K562 (cell line): ENCODE results near the gene CENPT. TPM values are rescaled to one million over a fixed set of nuclear protein-coding genes. Genes with fewer than 3 reads are reported as not detected.
A peak's percentile ranks its signal among the peaks of the same experiment; 100 is the strongest.

Experiments used
- ATAC-seq: fragments of 200-7000 bp; cut with Tn5 transposase; 3 replicates; pipeline ENCODE4 v1.9.1; 2020; ENCODE audit warnings: moderate library complexity
- BruUV-seq: library from RNA; stranded (reverse); fragments of 400-500 nt; replicated peaks from 2 replicates; lab custom pipeline; 2021; lab: Mats Ljungman, UMichigan
- CTCF ChIA-PET: fragments of 300-600 bp; formaldehyde crosslinking; extraction: SDS; loops from one replicate; lab custom pipeline; 2021; ENCODE audit warnings: low intra/inter-chr PET ratio; lab: Yijun Ruan, JAX
- POLR2A ChIA-PET: fragments of 300-600, 350-650 bp; sonication (Branson Sonifier 250); formaldehyde crosslinking; extraction: SDS; loops from one replicate; lab custom pipeline; 2021; ENCODE audit warnings: antibody characterized with exemption, inconsistent platforms; lab: Yijun Ruan, JAX
- DNase-seq, 4 experiments: peaks; one replicate each; pipeline versions ENCODE4 v3.0.0 to v3.0.0-alpha.2; 2011 to 2018; ENCODE audit warnings: low spot score in 3 of 4, mixed read lengths in 3 of 4; ENCODE audit errors: extremely low read depth in 1 of 4
- FAIRE-seq: peaks from 2 replicates; lab custom pipeline; 2011; peaks lifted over from hg19 to GRCh38; lab: Jason Lieb, UNC
- H2AFZ ChIP-seq: 2 replicates; pipeline ENCODE4 v1.6.0; 2011; ENCODE audit warnings: low read depth, low read length, control low read depth, inconsistent platforms
- H3K27ac ChIP-seq: fragments of 200-600 bp; 3 replicates; pipeline ENCODE4 v1.8.0; 2011; ENCODE audit warnings: low read depth, mild to moderate bottlenecking, control low read depth, inconsistent platforms, low read length, moderate library complexity, mixed read lengths; ENCODE audit errors: extremely low read depth
- H3K27me3 ChIP-seq, 2 experiments: fragments of 300-600 bp in 1 of 2; 2 replicates in 1 of 2; 3 replicates in 1 of 2; pipeline versions ENCODE4 v1.6.0 to v1.8.0; 2011; ENCODE audit warnings: inconsistent platforms in 2 of 2, low read length in 2 of 2, mild to moderate bottlenecking in 1 of 2, mixed read lengths in 1 of 2, moderate library complexity in 1 of 2; ENCODE audit not compliant: control insufficient read depth in 2 of 2, insufficient read depth in 2 of 2
- H3K36me3 ChIP-seq: fragments of 300-600 bp; 3 replicates; pipeline ENCODE4 v1.8.0; 2011; ENCODE audit warnings: mild to moderate bottlenecking, low read length, inconsistent platforms; ENCODE audit not compliant: control insufficient read depth, insufficient read depth
- H3K4me1 ChIP-seq, 2 experiments: fragments of 200-600 bp in 1 of 2; replicated peaks in 1 of 2; 2 replicates in 1 of 2; 3 replicates in 1 of 2; pipeline versions ENCODE4 v1.5.1 to v1.8.0; 2011; ENCODE audit warnings: inconsistent platforms in 2 of 2, low read length in 2 of 2, mild to moderate bottlenecking in 1 of 2, mixed read lengths in 1 of 2, moderate library complexity in 1 of 2; ENCODE audit not compliant: control insufficient read depth in 2 of 2, insufficient read depth in 2 of 2
- H3K4me2 ChIP-seq: 2 replicates; pipeline ENCODE4 v1.6.1; 2011; ENCODE audit warnings: low read length, control low read depth, inconsistent platforms, mixed read lengths; ENCODE audit not compliant: insufficient read depth
- H3K4me3 ChIP-seq: fragments of 200-600 bp; sonication (generic), shearing (Covaris generic); 2 replicates; pipeline ENCODE4 v1.5.1; 2016; ENCODE audit warnings: control low read depth, inconsistent platforms
- H3K79me2 ChIP-seq: fragments of 200-600 bp; 3 replicates; pipeline ENCODE4 v1.8.0; 2011; ENCODE audit warnings: low read length, inconsistent platforms; ENCODE audit not compliant: control insufficient read depth, insufficient read depth
- H3K9ac ChIP-seq, 2 experiments: 2 replicates each; pipeline versions ENCODE4 v1.6.0 to v1.6.1; 2011; ENCODE audit warnings: low read depth in 2 of 2, low read length in 2 of 2, control low read depth in 1 of 2, inconsistent platforms in 1 of 2, mild to moderate bottlenecking in 1 of 2, mixed read lengths in 1 of 2; ENCODE audit not compliant: insufficient read depth in 1 of 2
- H3K9me1 ChIP-seq: one replicate; pipeline ENCODE4 v1.6.0; 2011; ENCODE audit warnings: inconsistent platforms, mild to moderate bottlenecking, low read length, moderate library complexity; ENCODE audit not compliant: control insufficient read depth, insufficient read depth
- H3K9me3 ChIP-seq: replicated peaks from 2 replicates; pipeline ENCODE4 v1.5.1; 2011; ENCODE audit warnings: low read depth, low read length, inconsistent platforms; ENCODE audit not compliant: control insufficient read depth, insufficient read depth
- H4K20me1 ChIP-seq: replicated peaks from 2 replicates; pipeline ENCODE4 v1.6.1; 2011; ENCODE audit warnings: low read length, inconsistent platforms, mixed read lengths; ENCODE audit not compliant: control insufficient read depth, insufficient read depth
- ATF1 ChIP-seq, 2 experiments: fragments of 450-650 bp in 1 of 2; IDR thresholded peaks; 2 replicates each; pipeline ENCODE4 v1.6.1; 2016; ENCODE audit warnings: missing compliant biosample characterization in 1 of 2, missing genetic modification characterization in 1 of 2
- CBX3 ChIP-seq, 2 experiments: IDR thresholded peaks; 1 replicate in 1 of 2; 2 replicates in 1 of 2; pipeline ENCODE4 v1.6.1; 2012; ENCODE audit warnings: inconsistent platforms in 2 of 2, low read length in 2 of 2, borderline replicate concordance in 1 of 2, control low read depth in 1 of 2
- CHAMP1 ChIP-seq: fragments of 450-650 bp; IDR thresholded peaks from 2 replicates; pipeline ENCODE4 v1.6.1; 2016; ENCODE audit warnings: mild to moderate bottlenecking
- KHSRP ChIP-seq: fragments of 450-650 bp; IDR thresholded peaks from 2 replicates; pipeline ENCODE4 v1.6.1; 2017
- MAZ ChIP-seq, 2 experiments: fragments of 450-650 bp in 1 of 2; sonication (generic) in 1 of 2; formaldehyde crosslinking; IDR thresholded peaks in 1 of 2; conservative IDR thresholded peaks in 1 of 2; 2 replicates each; pipeline versions ENCODE4 v1.4.0 to v1.5.0; 2020; ENCODE audit warnings: mild to moderate bottlenecking in 1 of 2, missing genetic modification reagents in 1 of 2
- NFE2L1 ChIP-seq: fragments of 450-650 bp; IDR thresholded peaks from 2 replicates; pipeline ENCODE4 v1.6.1; 2016; ENCODE audit warnings: missing genetic modification characterization, low read depth, mild to moderate bottlenecking, missing compliant biosample characterization, moderate library complexity, borderline replicate concordance
- NUFIP1 ChIP-seq: fragments of 450-650 bp; IDR thresholded peaks from 2 replicates; pipeline ENCODE4 v1.6.1; 2018; ENCODE audit not compliant: partially characterized antibody
- TOE1 ChIP-seq, 2 experiments: fragments of 450-650 bp in 1 of 2; sonication (generic) in 1 of 2; formaldehyde crosslinking in 1 of 2; IDR thresholded peaks; 2 replicates each; pipeline versions ENCODE4 v1.7.1 to v1.8.0; 2016 to 2022; ENCODE audit warnings: borderline replicate concordance in 2 of 2, mild to moderate bottlenecking in 2 of 2, antibody characterized with exemption in 1 of 2, inconsistent platforms in 1 of 2, low read depth in 1 of 2, missing genetic modification reagents in 1 of 2, moderate library complexity in 1 of 2
- ZBTB11 ChIP-seq, 3 experiments: fragments of 200-800 bp in 1 of 3; fragments of 250-450 bp in 1 of 3; fragments of 450-650 bp in 1 of 3; sonication (Bioruptor Pico) in 1 of 3; sonication (Bioruptor generic) in 1 of 3; formaldehyde crosslinking in 1 of 3; IDR thresholded peaks; 2 replicates each; pipeline versions ENCODE4 v1.6.1 to v1.8.0; 2016 to 2022; ENCODE audit warnings: mild to moderate bottlenecking in 2 of 3, missing genetic modification characterization in 2 of 3, missing compliant biosample characterization in 1 of 3, moderate library complexity in 1 of 3
- ZBTB8A ChIP-seq: fragments of 450-650 bp; IDR thresholded peaks from 2 replicates; pipeline ENCODE4 v1.6.1; 2018; ENCODE audit warnings: mild to moderate bottlenecking, moderate library complexity; ENCODE audit not compliant: partially characterized antibody
- ZNF639 ChIP-seq, 2 experiments: fragments of 200-800 bp in 1 of 2; sonication (Bioruptor generic) in 1 of 2; sonication (generic) in 1 of 2; formaldehyde crosslinking in 1 of 2; IDR thresholded peaks in 1 of 2; conservative IDR thresholded peaks in 1 of 2; 2 replicates each; pipeline versions ENCODE4 v1.5.0 to v1.6.1; 2016 to 2020; ENCODE audit warnings: missing compliant biosample characterization in 1 of 2, missing genetic modification characterization in 1 of 2, missing genetic modification reagents in 1 of 2
- WGBS: fragments of 100-300 bp; shearing (Covaris generic); methylation state at CpG from one replicate; pipeline ENCODE4 v1.1.6; 2016; ENCODE audit warnings: low coverage, mixed read lengths; ENCODE audit not compliant: insufficient coverage; ENCODE audit errors: missing lambda C conversion rate; 5-methylcytosine and 5-hydroxymethylcytosine counted together
- in situ Hi-C: fragments of 300-500 bp; cut with MboI; formaldehyde crosslinking; loops from 4 replicates; pipeline ENCODE4 v1.15.0; 2018; ENCODE audit warnings: inconsistent platforms, mixed read lengths
- intact Hi-C: fragments of 100-400 bp; cut with micrococcal nuclease; formaldehyde crosslinking; loops from 2 replicates; pipeline ENCODE4 v1.14.2; 2022
- polyA plus RNA-seq, 8 experiments: library from polyadenylated mRNA; depleted of rRNA in 4 of 8; stranded (reverse) in 5 of 8; unstranded in 3 of 8; fragments of >200 nt; fragmentation: Nextera tagmentation in 2 of 8; fragmentation: Illumina TruSeq in 1 of 8; extraction: Ambion mirVana in 2 of 8; extraction: Trizol in 1 of 8; gene quantifications; 2 replicates each; pipeline versions ENCODE4 v1.2.1 to v1.2.3, GENCODE V29; 2011 to 2014; ENCODE audit warnings: inconsistent platforms in 1 of 8, missing spikeins in 1 of 8
- total RNA-seq, 7 experiments: library from RNA; depleted of rRNA in 6 of 7; stranded (reverse); fragments of >200 nt in 6 of 7; fragmentation: Illumina TruSeq in 2 of 7; extraction: Trizol in 2 of 7; gene quantifications; 2 replicates each; pipeline versions ENCODE4 v1.2.1 to v1.2.3, GENCODE V29; 2011 to 2021; ENCODE audit warnings: low replicate concordance in 1 of 7

Gene CENPT
- total and polyA plus RNA-seq, 9 of the 15 experiments (the other 6 are each of a cell fraction or from before 2014, with no cell fraction given), result 3.6 to 94.2 (median 44.1) TPM

- WGBS, result 96% methylated on average over 2 of the region's 2 CpGs
- Histone ChIP-seq H3K9me3 (no peaks in the 10 kb centered on the region), H2AFZ (no peak overlapping the region), H4K20me1 (peaks cover 26% of the 10 kb centered on the region), H3K4me2 (no peak overlapping the region), H3K79me2 (peaks cover 47% of the 10 kb centered on the region), H3K9me1 (no peaks in the 10 kb centered on the region), H3K9ac (no peak overlapping the region), H3K4me1 (peaks cover 10% of the 10 kb centered on the region in 2 experiments; a peak in 4 of 5 replicates), H3K27ac (no peak overlapping the region), H3K4me3 (no peak overlapping the region), H3K36me3 (peaks cover 88% of the 10 kb centered on the region; the same call in 2 of the 3 replicates), H3K27me3 (no peaks in the 10 kb centered on the region)
- peak; percentile 75 for ATAC-seq
- intact Hi-C loops (loop anchor here (1.0 kb wide), 1 partner anchor 49 kb away; no protein-coding TSS in a partner anchor), in situ Hi-C loops (no loop called here)
- POLR2A ChIA-PET, result interaction anchor here (0.6 to 1.2 kb wide), 5 partner anchors 9 to 597 kb away, joined by 3 read pairs; no protein-coding TSS in a partner anchor
- no TSS peak for BruUV-seq
- CTCF ChIA-PET, result interaction anchor here (0.6 to 1.7 kb wide), 3 partner anchors 24 to 193 kb away, joined by 3 to 13 read pairs (median 4); no protein-coding TSS in a partner anchor
- no peak for FAIRE-seq
- DNase-seq, result peak in 2 of 4 experiments; percentile 33 to 42
- no peak for TF ChIP-seq CHAMP1
- no peak for TF ChIP-seq KHSRP
- TF ChIP-seq NFE2L1 (tag), result no peak
- TF ChIP-seq ATF1 (CRISPR knock-in tag; IDR thresholded peaks at IDR 0.05), result no peak
- TF ChIP-seq ATF1 (tag; IDR thresholded peaks at IDR 0.05), result no peak
- TF ChIP-seq CBX3 (IDR thresholded peaks at IDR 0.05; ENCODE audit: borderline replicate concordance in 1 of 2, low read length in 2 of 2), result no peak
- no peak for TF ChIP-seq ZBTB11 (CRISPR knock-in tag; IDR thresholded peaks at IDR 0.05)
- TF ChIP-seq ZNF639 (CRISPR knock-in tag; conservative IDR thresholded peaks at IDR 0.05 in 1 of 2, IDR thresholded peaks at IDR 0.05 in 1 of 2), result no peak
- TF ChIP-seq NUFIP1, result no peak
- TF ChIP-seq TOE1 (IDR thresholded peaks at IDR 0.05; ENCODE audit: borderline replicate concordance), result no peak
- no peak for TF ChIP-seq TOE1 (CRISPR knock-in tag; IDR thresholded peaks at IDR 0.05; ENCODE audit: borderline replicate concordance, low read depth)
- no peak for TF ChIP-seq MAZ (CRISPR knock-in tag; conservative IDR thresholded peaks at IDR 0.05 in 1 of 2, IDR thresholded peaks at IDR 0.05 in 1 of 2)
- TF ChIP-seq ZBTB8A, result no peak
Measured at GRCh38 chr16:67865318-67865717, 17.8 kb upstream of the CENPT start.
